ENCODE measurements around the gene LCT. TPM values are rescaled to one million over a fixed set of nuclear protein-coding genes. Genes with fewer than 3 reads are reported as not detected.

LCT gene
- total RNA-seq, 1 experiment from 2014 or later = not detected

GRCh38 chr2:135773319-135773718 is 63.7 kb downstream of the LCT start:
- Histone ChIP-seq H3K27me3 (ENCODE audit: insufficient read depth, low read depth) (no peaks in the 10 kb centered on the region), H2AFZ (no peak overlapping the region), H3F3A (ENCODE audit: insufficient read depth, low read depth) (peaks cover 11% of the 10 kb centered on the region), H3K79me2 (ENCODE audit: low read depth) (no peaks in the 10 kb centered on the region), H3K9me2 (ENCODE audit: insufficient read depth) (no peaks in the 10 kb centered on the region), H4K20me1 (ENCODE audit: insufficient read depth) (no peaks in the 10 kb centered on the region), H3K4me1 (replicated peaks; ENCODE audit: insufficient read depth) (no peaks in the 10 kb centered on the region), H3K36me3 (ENCODE audit: low read depth) (peaks cover 68% of the 10 kb centered on the region), H3K9me3 (ENCODE audit: insufficient read depth, low read depth) (no peaks in the 10 kb centered on the region), H3K4me3 (no peak overlapping the region), H3K4me2 (no peak overlapping the region), H3K27ac (0 out of 2 replicates have a peak overlapping the region, but pooled peaks have one; percentile 5)
- intact Hi-C loops (cut with micrococcal nuclease; ENCODE audit: unreplicated experiment) = no loop called here
- BruUV-seq (replicated peaks) = no TSS peak
- TF ChIP-seq EZH2 (IDR thresholded peaks at IDR 0.05; ENCODE audit: low read depth) = no peak
- TF ChIP-seq, protein P1, sequence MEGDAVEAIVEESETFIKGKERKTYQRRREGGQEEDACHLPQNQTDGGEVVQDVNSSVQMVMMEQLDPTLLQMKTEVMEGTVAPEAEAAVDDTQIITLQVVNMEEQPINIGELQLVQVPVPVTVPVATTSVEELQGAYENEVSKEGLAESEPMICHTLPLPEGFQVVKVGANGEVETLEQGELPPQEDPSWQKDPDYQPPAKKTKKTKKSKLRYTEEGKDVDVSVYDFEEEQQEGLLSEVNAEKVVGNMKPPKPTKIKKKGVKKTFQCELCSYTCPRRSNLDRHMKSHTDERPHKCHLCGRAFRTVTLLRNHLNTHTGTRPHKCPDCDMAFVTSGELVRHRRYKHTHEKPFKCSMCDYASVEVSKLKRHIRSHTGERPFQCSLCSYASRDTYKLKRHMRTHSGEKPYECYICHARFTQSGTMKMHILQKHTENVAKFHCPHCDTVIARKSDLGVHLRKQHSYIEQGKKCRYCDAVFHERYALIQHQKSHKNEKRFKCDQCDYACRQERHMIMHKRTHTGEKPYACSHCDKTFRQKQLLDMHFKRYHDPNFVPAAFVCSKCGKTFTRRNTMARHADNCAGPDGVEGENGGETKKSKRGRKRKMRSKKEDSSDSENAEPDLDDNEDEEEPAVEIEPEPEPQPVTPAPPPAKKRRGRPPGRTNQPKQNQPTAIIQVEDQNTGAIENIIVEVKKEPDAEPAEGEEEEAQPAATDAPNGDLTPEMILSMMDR (conservative IDR thresholded peaks at IDR 0.05) = no peak
- POLR2A ChIA-PET (ENCODE audit: unreplicated experiment) = no interaction called here
- no peak for DNase-seq
- CTCF ChIA-PET = no interaction called here

DNA sequence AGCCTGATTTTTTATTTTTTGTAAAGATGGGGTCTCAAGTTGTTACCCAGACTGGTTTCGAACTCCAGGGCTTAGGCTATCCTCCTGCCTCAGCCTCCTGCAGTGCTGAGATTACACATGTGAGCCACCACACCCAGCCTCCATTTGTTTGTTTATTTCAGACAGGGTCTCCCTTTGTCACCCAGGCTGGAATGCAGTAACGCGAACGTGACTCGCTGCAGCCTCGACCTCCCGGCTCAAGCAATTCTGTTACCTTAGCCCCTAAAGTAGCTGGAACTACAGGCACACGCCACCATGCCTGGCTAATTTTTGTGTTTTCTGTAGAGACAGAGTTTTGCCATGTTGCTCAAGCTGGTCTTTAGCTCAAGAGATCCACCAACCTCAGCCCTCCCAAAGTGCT is 68.1 kb downstream of the LCT start:
- ChIA-PET CTCF (no interaction called here), POLR2A (ENCODE audit: unreplicated experiment) (no interaction called here)
- no peak overlapping the region for H3K4me2 ChIP-seq
- no peaks in the 10 kb centered on the region for H3K79me2 ChIP-seq (ENCODE audit: low read depth)
- BruUV-seq (replicated peaks) = no TSS peak
- H3K9me3 ChIP-seq (ENCODE audit: insufficient read depth, low read depth) = no peaks in the 10 kb centered on the region
- H3K27me3 ChIP-seq (ENCODE audit: insufficient read depth, low read depth) = no peaks in the 10 kb centered on the region
- H3K36me3 ChIP-seq (ENCODE audit: low read depth) = peaks cover 67% of the 10 kb centered on the region
- peaks cover 7% of the 10 kb centered on the region for H3F3A ChIP-seq (ENCODE audit: insufficient read depth, low read depth)
- intact Hi-C loops (cut with micrococcal nuclease; ENCODE audit: unreplicated experiment) = no loop called here
- no peak overlapping the region for H3K4me3 ChIP-seq
- no peak overlapping the region for H2AFZ ChIP-seq
- H3K4me1 ChIP-seq (replicated peaks; ENCODE audit: insufficient read depth) = no peaks in the 10 kb centered on the region
- TF ChIP-seq EZH2 (IDR thresholded peaks at IDR 0.05; ENCODE audit: low read depth) = no peak
- TF ChIP-seq, protein P1 (conservative IDR thresholded peaks at IDR 0.05) = no peak
- H3K9me2 ChIP-seq (ENCODE audit: insufficient read depth) = no peaks in the 10 kb centered on the region
- no peak for DNase-seq
- no peak overlapping the region for H3K27ac ChIP-seq
- H4K20me1 ChIP-seq (ENCODE audit: insufficient read depth) = peaks cover 8% of the 10 kb centered on the region; the same call in 1 of the 2 replicates

- Histone ChIP-seq H3K27ac (no peak overlapping the region), H3K9me3 (ENCODE audit: insufficient read depth, low read depth) (no peaks in the 10 kb centered on the region), H2AFZ (no peak overlapping the region), H3K36me3 (ENCODE audit: low read depth) (peaks cover 58% of the 10 kb centered on the region), H3K79me2 (ENCODE audit: low read depth) (no peaks in the 10 kb centered on the region), H3F3A (ENCODE audit: insufficient read depth, low read depth) (peaks cover 3% of the 10 kb centered on the region; the same call in 1 of the 2 replicates), H3K9me2 (ENCODE audit: insufficient read depth) (no peaks in the 10 kb centered on the region), H3K4me2 (no peak overlapping the region), H3K4me1 (replicated peaks; ENCODE audit: insufficient read depth) (no peaks in the 10 kb centered on the region), H3K4me3 (no peak overlapping the region), H4K20me1 (ENCODE audit: insufficient read depth) (peaks cover 11% of the 10 kb centered on the region; the same call in 1 of the 2 replicates), H3K27me3 (ENCODE audit: insufficient read depth, low read depth) (no peaks in the 10 kb centered on the region)
- DNase-seq = no peak
- no peak for TF ChIP-seq EZH2 (IDR thresholded peaks at IDR 0.05; ENCODE audit: low read depth)
- TF ChIP-seq, protein P1 (conservative IDR thresholded peaks at IDR 0.05) = no peak
- POLR2A ChIA-PET (ENCODE audit: unreplicated experiment) = no interaction called here
- CTCF ChIA-PET = no interaction called here
- intact Hi-C loops (cut with micrococcal nuclease; ENCODE audit: unreplicated experiment) = no loop called here
- BruUV-seq (replicated peaks) = no TSS peak
Measured at GRCh38 chr2:135762530-135762929, 74.5 kb downstream of the LCT start.

Measured in PC-9 (cell line).